NCI-H128 (cell line): ENCODE measurements around the gene DNAJB2.

Source experiments
- DNase-seq: peaks from one replicate; lab custom pipeline; 2025; ENCODE audit not compliant: unreplicated experiment; lab: John Stamatoyannopoulos, UW

DNAJB2 gene

DNA sequence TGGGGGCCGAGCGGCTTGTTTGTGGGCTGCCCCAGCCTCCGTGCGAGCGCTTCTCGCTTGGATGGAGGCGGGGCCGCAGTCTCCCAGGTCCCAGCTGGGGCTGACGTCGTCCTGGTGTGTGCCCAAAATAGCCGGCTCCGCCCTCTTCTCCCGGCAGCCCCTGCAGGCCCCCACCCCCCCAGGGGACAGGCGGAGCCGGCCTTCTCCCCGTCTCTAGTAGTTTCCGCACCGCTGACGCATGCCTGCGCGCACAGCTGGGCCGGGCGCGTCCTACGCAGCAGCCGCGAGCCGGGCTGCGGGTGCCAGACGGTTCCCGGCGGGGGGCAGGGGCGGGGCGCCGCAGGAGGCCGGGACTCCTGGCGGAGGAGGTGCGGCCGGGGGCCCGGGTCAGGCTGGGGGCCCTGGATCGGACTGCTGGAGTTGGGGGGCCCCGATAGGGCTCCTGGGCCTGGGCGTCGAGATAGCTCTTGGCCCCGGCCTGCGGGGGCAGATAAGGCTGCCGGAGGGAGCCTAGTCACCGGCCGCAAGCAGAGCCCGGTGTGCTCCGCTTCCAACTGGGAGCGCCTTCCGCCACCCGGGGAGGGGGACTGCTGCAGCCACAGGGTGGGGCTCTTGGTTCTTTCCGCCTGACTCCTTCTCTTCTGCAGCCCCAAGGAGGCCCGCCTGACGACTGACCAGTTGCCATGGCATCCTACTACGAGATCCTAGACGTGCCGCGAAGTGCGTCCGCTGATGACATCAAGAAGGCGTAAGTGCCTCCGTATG is at the start of gene DNAJB2:
DNAJB2 (plus strand) TSS at position 216 of the 765 bp plus-strand sequence; CDS start at position 684, 468 bp downstream.
- peak; percentile 77 for DNase-seq

DNA sequence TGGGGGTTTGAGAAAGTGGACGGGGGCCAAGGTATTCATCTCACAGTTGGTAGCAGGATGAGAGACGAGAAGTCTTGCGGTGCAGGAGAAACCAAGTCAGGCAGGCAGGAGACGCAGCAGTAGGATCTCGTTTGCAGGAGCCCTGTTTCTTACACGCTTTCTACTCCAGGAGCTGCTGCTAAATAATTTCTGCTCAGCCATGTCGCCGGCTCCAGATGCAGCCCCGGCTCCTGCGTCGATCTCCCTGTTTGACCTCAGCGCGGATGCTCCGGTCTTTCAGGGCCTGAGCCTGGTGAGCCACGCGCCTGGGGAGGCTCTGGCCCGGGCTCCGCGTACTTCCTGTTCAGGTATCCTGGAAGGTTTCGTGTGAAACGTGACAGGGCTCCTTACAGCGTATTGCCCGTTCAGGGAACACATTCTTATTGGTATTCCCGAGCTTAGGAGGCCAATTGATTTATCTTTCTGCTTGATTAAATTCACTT is 49.1 kb upstream of the DNAJB2 start:
- DNase-seq: no peak

DNA sequence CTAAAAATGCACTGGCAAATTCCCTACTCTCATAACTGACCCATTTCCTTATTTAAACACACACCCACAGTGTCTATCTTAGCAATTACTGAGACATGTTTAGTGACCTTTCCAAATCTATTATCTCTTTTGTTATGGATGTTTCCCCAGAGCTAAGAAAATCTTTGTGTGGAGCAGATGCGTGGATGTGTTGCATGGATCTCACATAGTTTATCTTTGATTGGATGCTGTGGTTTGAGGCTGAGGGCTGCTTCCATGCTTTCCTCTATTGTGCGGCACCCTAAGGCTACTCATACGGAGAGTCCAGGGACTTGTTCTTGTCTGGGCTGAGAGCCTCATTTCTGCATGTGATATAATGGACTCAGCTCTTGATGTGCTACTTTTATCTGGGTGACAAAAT is 44.8 kb upstream of the DNAJB2 start:
- DNase-seq: no peak

DNA sequence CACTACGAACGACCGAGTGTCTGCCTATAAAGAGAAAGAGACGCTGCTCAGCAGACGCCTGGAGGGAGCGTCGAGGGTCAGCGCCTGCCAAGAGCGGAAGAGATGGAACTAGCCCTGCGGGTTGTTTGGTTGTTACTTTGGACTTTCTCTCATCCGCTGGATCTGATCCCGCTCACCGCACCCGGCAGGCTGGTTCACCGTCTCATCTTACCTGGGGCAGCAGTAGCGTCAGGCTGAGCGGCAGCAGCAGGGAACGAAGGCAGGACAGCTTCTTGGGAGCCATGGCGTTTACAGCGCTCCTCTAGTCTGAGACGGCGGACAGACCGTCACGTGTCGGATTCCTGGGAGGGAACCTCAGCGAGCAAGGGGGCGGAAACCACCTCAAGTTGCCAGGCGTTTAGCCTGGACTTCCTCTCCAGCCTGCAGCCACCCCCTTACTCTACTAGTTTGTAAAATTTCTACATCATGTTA is 35.8 kb upstream of the DNAJB2 start:
- no peak for DNase-seq

DNA sequence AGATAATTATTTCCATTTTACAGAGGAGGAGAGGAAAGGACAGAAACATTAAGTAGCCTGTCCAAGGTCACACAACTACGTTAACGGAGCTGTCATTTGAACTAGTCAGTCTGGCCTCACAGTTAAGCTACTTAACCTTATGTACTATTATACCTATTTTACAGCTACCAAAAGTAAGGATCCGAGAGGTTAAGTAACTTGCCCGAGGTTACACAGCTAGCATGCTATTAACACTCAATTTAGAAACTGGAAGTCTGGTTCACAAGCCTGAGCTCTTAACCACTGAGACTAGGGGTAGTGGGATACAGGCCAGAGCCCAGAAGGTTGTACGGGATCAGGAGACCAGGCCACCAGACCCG is 34.4 kb upstream of the DNAJB2 start:
- no peak for DNase-seq

DNA sequence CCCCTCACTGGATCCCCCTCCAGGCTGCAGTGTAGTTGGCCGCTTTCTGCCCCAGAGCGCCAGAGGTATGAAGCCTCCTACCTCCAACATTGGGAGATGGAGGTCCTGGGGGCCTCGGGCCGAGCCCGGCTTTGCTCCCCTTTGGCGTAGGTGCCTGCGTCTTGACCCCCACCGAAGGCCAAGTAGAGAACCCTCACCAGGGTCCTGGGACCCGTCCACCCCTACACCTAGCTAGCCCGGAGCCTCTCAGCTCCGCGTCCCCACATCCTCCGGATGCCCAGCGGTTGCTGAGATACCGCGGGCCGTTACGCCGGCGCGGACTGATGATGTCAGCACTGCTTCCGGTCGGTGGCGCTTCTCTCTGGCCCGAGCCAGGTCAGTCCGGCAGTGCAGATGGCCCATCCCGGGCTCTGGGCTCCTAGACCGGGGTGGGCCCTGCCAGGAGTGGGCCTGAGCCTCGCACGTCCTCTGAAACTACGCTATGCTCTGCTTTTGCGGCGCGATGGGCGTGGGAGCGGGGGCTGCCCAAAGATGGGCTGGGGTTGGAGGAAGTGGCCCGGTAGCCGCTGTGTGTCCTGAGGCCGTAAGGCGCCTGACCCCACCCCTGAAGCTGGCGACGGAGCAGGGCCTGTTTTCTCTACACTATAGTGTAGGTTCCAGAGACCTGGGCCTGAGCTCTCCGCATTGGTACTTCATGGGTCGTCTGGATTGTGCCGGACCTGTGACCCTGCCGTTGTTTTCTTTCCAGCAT is 33.8 kb upstream of the DNAJB2 start, which contains the start of the genes GLB1L and STK16:
GLB1L (minus strand) TSS at position 297 of the 751 bp plus-strand sequence. CDS start 1,871 bp downstream, outside the sequence.
STK16 (plus strand) TSS at position 332 of the 751 bp plus-strand sequence. CDS start 521 bp downstream, outside the sequence.
- DNase-seq: peak; percentile 43

DNA sequence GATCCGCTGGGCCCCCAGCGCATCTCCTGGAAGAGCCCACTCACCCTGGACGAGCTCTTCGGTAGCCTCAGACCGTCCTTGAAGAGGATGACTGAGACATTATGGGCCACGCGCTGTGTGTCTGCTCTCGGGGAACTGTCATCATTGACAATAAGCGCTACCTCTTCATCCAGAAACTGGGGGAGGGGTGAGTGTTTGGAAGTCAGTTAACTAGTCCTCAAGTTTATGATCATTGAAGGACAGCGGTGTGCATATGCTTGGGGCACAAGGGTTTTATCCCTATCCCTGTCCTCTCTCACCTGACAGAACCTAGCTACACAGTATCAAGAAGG is 33.3 kb upstream of the DNAJB2 start:
- no peak for DNase-seq

DNA sequence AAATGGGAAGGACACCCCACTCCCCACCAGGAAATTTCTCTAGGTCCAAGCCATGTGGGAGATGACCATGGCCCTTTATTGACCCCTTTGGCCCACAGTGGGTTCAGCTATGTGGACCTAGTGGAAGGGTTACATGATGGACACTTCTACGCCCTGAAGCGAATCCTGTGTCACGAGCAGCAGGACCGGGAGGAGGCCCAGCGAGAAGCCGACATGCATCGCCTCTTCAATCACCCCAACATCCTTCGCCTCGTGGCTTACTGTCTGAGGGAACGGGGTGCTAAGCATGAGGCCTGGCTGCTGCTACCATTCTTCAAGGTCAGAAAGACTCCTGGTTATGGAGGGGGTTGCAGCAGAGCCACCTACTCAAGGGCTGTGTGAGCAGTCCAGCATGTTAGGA is 32.6 kb upstream of the DNAJB2 start:
- no peak for DNase-seq

DNA sequence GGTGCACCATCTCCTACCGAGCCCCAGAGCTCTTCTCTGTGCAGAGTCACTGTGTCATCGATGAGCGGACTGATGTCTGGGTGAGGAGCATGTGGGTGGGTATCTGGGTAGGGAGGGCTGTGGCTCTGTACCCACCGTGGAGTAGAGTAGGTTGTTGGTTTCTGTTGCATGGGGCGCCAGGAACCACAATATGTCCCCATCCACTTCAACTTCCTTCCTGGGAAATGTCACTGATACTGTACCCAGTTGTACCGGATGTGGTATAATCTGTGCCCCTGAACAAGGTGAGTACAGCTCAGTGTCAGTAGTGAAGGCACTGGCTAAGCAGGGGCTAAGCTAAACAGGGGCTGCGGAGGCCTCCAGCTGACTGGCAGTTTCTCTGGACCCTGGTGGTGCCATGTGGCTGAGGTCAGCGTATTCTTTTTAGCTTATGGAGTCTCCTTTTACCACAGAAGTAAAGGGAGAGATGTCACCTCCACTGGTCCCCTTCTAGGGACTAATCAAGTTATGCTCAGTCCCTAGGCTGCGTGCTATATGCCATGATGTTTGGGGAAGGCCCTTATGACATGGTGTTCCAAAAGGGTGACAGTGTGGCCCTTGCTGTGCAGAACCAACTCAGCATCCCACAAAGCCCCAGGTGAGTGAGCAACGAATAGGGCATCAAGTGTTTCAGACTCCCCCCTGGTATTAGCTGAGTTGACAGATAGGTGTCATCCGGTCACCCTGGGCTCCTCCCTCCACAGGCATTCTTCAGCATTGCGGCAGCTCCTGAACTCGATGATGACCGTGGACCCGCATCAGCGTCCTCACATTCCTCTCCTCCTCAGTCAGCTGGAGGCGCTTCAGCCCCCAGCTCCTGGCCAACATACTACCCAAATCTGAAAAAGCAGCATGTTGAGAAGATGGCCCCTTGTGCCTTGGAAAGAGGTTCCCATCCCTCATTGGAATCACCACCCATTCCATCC is 31.2 kb upstream of the DNAJB2 start:
- no peak for DNase-seq

DNA sequence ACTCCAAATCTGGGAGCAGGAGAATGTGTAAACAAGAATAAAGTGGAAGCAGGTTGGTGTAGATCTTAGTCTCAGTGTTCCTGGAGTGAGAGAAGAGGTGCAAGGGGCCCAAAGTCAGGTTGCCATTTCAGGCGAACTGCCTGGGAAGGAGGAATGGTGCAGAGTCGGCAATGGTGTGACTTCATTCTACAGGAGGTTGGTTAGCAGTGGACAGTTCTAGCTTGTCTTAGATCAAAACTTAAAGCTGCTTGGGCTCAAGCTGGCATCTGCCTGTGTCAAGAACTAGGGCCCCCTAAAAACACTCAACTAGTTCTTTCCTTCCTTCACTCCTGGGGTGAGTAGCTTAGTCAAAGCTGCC is 30.3 kb upstream of the DNAJB2 start:
- no peak for DNase-seq

DNA sequence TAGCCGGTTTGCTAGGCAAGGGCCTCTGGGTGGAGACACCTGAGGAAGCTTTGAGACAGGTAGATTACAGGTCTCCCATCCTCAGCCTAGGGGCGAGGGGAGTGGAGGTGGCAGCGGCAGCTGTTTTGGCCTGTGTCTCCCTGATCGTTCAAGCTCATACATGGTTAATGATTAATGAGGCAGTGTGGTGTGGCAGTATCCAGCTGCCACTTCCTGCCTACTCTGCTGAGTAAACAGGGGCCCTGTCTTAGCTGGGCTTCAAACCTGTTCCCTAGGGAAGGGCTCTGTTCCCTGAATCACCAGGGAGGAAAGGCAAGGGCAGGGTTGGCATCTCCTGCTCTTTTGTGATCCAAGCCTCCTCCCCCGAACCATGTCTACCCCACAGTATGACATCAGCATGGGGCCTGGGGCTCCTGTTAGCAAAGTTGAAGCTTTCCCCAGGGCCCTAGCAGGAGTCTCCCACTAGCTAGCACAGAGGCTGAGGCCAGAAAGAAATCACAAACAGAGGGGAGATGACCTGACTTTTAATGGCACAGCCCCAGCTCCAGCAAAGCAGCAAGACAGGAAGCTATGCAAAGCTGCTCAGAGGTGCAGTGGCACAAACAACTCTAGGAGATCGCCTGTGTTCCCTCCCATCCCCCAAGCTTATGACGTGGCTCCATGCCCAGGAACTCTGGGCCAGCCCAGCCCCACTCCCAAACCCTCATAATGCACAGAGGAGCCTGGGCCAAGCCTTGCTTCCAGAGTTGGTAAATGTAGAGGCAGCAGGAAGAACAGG is 29.8 kb upstream of the DNAJB2 start:
- DNase-seq: no peak

DNA sequence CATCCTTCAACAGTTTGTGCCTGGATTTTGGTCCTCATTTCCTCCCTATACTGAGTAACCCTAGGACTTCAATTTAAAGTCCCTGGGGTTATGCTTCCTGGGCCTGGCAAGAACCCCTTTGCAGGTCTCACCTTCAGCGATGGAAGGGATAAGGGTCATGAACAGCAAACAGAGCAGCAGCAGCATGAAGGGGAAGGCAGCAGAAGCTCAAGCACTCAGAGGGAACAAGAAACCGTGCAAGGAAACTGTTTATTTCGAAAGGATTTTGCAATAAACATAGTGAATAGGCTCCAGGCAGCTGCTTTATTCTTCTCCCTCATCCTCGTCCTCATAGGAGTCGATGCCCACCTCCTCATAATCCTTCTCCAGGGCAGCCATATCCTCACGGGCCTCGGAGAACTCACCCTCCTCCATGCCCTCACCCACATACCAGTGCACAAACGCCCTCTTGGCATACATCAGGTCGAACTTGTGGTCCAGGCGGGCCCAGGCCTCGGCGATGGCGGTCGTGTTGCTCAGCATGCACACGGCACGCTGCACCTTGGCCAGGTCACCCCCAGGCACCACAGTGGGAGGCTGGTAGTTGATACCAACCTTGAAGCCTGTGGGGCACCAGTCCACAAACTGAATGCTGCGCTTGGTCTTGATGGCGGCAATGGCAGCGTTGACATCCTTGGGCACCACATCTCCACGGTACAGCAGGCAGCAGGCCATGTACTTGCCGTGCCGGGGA is 29.0 kb upstream of the DNAJB2 start:
- no peak for DNase-seq

DNA sequence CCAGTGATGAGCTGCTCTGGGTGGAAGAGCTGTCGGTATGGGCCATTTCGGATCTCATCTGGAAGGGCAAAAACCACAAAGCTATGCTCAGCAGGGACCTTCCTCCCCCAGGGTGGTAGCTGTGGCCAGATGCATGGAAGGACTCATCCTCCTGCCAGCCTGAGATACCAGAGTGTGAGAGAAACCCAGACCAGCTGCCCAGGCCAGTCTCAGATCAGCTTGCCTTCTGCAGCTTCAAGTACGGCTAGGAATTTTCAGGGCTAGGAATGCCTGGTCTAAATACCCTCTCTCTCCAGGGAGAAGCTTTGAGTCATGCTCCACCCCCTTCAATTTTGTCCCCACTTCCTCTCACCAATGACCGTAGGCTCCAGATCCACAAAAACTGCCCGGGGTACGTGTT is 27.5 kb upstream of the DNAJB2 start:
- no peak for DNase-seq

DNA sequence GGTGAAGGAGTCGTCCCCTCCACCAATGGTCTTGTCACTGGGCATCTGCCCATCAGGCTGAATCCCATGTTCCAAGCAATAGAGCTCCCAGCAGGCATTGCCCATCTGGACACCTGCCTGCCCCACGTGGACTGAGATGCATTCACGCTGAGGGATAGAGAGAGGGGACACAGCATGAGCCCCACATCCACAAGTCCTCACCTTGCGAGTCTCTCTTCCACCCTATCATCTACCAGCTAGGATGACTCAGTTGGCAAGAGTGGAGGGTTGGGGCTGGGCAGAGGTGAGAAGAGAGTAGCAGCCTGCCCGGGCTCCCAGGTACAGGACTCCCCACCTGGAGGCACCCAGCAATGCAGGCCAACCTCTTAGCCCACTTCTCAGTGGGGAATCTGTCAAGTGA is 27.1 kb upstream of the DNAJB2 start:
- no peak for DNase-seq

DNA sequence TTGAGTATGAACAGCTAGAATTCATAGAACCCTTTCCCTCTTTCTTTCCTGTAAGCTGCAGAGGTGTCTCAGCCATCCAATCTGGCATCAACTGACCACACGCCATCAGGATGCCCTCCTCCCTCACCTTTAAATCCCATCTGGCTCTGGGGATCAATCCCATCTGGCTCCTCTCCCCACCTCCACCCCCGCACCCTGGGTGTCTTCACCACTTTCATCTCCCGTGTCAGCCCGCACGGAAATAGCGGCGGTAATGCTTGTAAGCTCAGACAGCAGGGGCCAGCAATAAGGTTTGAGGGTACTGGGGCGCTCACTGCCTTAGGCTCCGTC is 26.6 kb upstream of the DNAJB2 start:
- DNase-seq: no peak

DNA sequence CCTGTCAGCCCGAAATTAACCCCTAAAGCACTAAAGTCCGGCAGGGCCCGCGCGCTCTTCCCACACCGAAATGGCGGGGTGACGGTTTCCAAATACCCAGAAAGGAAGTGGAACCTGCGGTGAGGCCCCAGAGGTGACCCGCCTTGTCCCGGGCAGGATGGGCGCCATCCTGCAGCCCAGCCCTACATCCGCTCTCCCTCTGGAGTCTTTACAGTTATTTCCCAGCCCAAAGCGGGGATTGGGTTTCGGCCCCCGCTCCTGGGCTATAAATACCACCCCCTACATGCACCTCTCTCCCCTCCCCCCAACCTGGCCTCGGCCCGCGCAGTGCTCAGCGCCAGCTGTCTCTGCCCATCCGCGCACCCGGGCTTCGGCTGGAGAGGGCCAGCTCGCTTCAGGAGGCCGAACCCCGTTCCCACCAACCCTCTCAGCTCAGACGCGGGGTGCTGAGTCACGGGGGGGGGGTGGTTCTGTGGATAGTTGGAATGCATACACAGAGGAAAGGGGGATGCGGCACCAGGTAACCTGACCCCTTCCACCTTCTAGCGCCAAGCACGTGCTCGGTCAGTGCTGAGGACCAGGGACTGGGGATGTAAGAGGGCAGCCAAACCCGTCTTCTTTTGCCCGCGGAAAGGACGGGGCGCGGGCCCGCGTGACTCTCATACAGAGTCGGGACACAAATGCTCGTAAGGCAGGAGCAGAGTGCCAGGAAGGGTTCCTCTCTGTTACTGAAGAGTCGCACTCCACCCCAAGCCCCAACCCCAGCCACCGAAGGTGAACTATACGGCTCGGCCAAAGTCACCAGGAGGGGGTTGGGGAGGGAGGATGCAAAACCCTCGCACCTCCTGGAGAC is 26.0 kb upstream of the DNAJB2 start, which contains the start of gene TUBA4B:
TUBA4B (plus strand) TSS at position 344 of the 853 bp plus-strand sequence; CDS start at position 509, 165 bp downstream.
- DNase-seq: no peak

DNA sequence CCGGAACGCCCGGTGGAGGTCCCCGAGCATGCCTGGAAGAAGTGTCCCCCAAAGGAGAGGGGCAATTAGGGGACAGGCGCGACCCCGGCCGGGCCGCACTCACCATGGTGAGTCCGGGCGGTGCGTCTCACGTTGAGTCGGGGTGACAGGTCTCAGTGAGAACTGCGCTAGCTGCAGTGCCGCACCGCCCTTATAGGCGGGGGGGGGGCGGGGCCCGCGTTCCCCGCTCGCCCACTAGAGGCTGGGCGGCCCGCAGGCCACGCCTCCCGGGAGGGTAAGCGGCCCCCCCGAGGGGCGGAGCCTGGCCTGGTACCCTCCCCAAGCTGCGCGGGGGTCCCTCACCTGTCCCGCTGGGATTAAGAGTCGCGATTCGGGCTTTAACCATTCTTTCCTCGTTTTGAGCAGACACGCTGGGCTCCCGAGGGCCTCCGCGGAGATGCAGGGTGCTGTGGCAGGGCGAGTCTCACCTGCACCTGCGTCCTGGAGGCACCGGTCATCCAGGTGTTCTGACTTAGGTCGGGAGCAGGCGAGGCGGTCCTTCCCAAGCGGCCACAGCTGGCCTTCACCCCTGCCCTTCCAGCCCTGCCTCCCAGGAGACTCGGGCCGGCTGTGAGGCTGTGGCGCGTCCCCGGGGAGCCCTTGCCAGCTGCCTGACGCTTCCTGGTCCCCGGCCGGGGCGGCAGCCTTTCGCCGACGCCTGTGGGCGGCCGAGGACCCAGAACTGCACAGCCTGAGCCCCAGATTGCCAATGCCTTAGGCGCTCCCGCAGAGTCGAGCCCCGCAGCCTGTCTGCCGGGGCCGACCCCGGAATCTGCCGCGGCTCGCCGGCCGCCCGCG is 25.2 kb upstream of the DNAJB2 start, which contains the start of gene TUBA4A:
TUBA4A (minus strand) TSS at position 166 of the 837 bp plus-strand sequence; CDS start at position 106, 60 bp downstream.
- DNase-seq: peak; percentile 59
